GM12878 (cell line): ENCODE results near the gene MOBP. TPM values are rescaled to one million over a fixed set of nuclear protein-coding genes. Genes with fewer than 3 reads are reported as not detected.

Experiments used
- ATAC-seq: fragments of 200-7000 bp; cut with Tn5 transposase; 3 replicates; pipeline ENCODE4 v1.9.1; 2020; ENCODE audit warnings: mild to moderate bottlenecking, moderate library complexity
- BruUV-seq: library from RNA; stranded (reverse); fragments of 400-500 nt; replicated peaks from 2 replicates; lab custom pipeline; 2021; lab: Mats Ljungman, UMichigan
- CTCF ChIA-PET: fragments of 300-600 bp; sonication (Branson Sonifier 250); formaldehyde crosslinking; extraction: SDS; loops from one replicate; lab custom pipeline; 2021; ENCODE audit warnings: inconsistent platforms; lab: Yijun Ruan, JAX
- POLR2A ChIA-PET: fragments of 350-600 bp; formaldehyde crosslinking; extraction: SDS; loops from one replicate; lab custom pipeline; 2021; ENCODE audit warnings: inconsistent platforms; lab: Charles Lee
- RAD21 ChIA-PET: fragments of 300-600 bp; sonication (Branson Sonifier 250); formaldehyde crosslinking; loops from one replicate; lab custom pipeline; 2023; ENCODE audit warnings: antibody characterized with exemption; ENCODE audit not compliant: unreplicated experiment; lab: Charles Lee
- SMC1A ChIA-PET: fragments of 300-600 bp; sonication (Branson Sonifier 250); formaldehyde crosslinking; loops from one replicate; lab custom pipeline; 2023; ENCODE audit not compliant: unreplicated experiment, uncharacterized antibody; lab: Charles Lee
- DNase-seq: peaks from one replicate; pipeline ENCODE4 v3.0.0-alpha.2; 2011; ENCODE audit warnings: low read depth, low spot score
- FAIRE-seq: peaks from 3 replicates; lab custom pipeline; 2011; peaks lifted over from hg19 to GRCh38; lab: Jason Lieb, UNC
- H2AFZ ChIP-seq: 2 replicates; pipeline ENCODE4 v1.6.0; 2011; ENCODE audit warnings: low read depth, low read length, control low read depth; ENCODE audit not compliant: control insufficient read depth
- H3K27ac ChIP-seq: 2 replicates; pipeline ENCODE4 v1.5.1; 2011; ENCODE audit warnings: control low read depth; ENCODE audit not compliant: control insufficient read depth, insufficient read depth
- H3K27me3 ChIP-seq, 2 experiments: replicated peaks in 1 of 2; 2 replicates each; pipeline versions ENCODE4 v1.6.0 to v1.6.1; 2011; ENCODE audit warnings: low read length in 1 of 2; ENCODE audit not compliant: control insufficient read depth in 2 of 2, insufficient read depth in 2 of 2
- H3K36me3 ChIP-seq, 2 experiments: 2 replicates each; pipeline ENCODE4 v1.5.1; 2011; ENCODE audit warnings: low read length in 1 of 2; ENCODE audit not compliant: control insufficient read depth in 2 of 2, insufficient read depth in 2 of 2
- H3K4me1 ChIP-seq: 2 replicates; pipeline ENCODE4 v1.6.1; 2011; ENCODE audit warnings: mild to moderate bottlenecking, low read length, moderate library complexity, mixed read lengths; ENCODE audit not compliant: control insufficient read depth, insufficient read depth
- H3K4me2 ChIP-seq: 2 replicates; pipeline ENCODE4 v1.6.0; 2011; ENCODE audit warnings: control low read depth; ENCODE audit not compliant: control insufficient read depth, insufficient read depth
- H3K4me3 ChIP-seq: fragments of 200-600 bp; sonication (generic); 2 replicates; pipeline ENCODE4 v1.5.1; 2016
- H3K79me2 ChIP-seq: 2 replicates; pipeline ENCODE4 v1.6.0; 2011; ENCODE audit warnings: low read length; ENCODE audit not compliant: control insufficient read depth, insufficient read depth
- H3K9ac ChIP-seq: 2 replicates; pipeline ENCODE4 v1.8.0; 2011; ENCODE audit warnings: low read length, control low read depth, mixed read lengths; ENCODE audit not compliant: control insufficient read depth, insufficient read depth
- H3K9me3 ChIP-seq: replicated peaks from 3 replicates; pipeline ENCODE4 v1.5.1; 2011; ENCODE audit warnings: mild to moderate bottlenecking, low read length; ENCODE audit not compliant: control insufficient read depth, insufficient read depth
- H4K20me1 ChIP-seq: 2 replicates; pipeline ENCODE4 v1.6.0; 2011; ENCODE audit not compliant: control insufficient read depth, insufficient read depth
- E4F1 ChIP-seq: fragments of 450-650 bp; IDR thresholded peaks from 2 replicates; pipeline ENCODE4 v1.6.1; 2018; ENCODE audit warnings: borderline replicate concordance, mild to moderate bottlenecking; ENCODE audit not compliant: partially characterized antibody
- EP300 ChIP-seq, 2 experiments: fragments of 150-350 bp in 1 of 2; IDR thresholded peaks; 2 replicates each; pipeline ENCODE4 v1.6.1; 2011 to 2012; ENCODE audit warnings: low read depth in 2 of 2, low read length in 2 of 2, borderline replicate concordance in 1 of 2, improper control_type of control experiment in 1 of 2, inconsistent platforms in 1 of 2; ENCODE audit not compliant: control insufficient read depth in 1 of 2
- GABPA ChIP-seq: IDR thresholded peaks from 2 replicates; pipeline ENCODE4 v1.6.1; 2014; ENCODE audit warnings: antibody characterized with exemption, low read depth, mild to moderate bottlenecking, inconsistent platforms
- IKZF2 ChIP-seq, 2 experiments: fragments of 450-650 bp; IDR thresholded peaks; 2 replicates each; pipeline ENCODE4 v1.6.1; 2017; ENCODE audit warnings: mild to moderate bottlenecking in 2 of 2, moderate library complexity in 2 of 2
- MYC ChIP-seq: IDR thresholded peaks from 2 replicates; pipeline ENCODE4 v1.6.1; 2011; ENCODE audit warnings: mild to moderate bottlenecking, low read length, moderate library complexity, inconsistent platforms; ENCODE audit not compliant: insufficient read depth, insufficient replicate concordance, insufficient read length, severe bottlenecking
- RAD21 ChIP-seq: IDR thresholded peaks from 2 replicates; pipeline ENCODE4 v1.6.1; 2011; ENCODE audit warnings: mild to moderate bottlenecking, low read depth, low read length, moderate library complexity; ENCODE audit not compliant: insufficient read depth
- RELA ChIP-seq: fragments of 450-650 bp; IDR thresholded peaks from 2 replicates; pipeline ENCODE4 v1.8.0; 2014; ENCODE audit warnings: borderline replicate concordance; ENCODE audit not compliant: partially characterized antibody
- TARDBP ChIP-seq: IDR thresholded peaks from 2 replicates; pipeline ENCODE4 v1.6.1; 2016; ENCODE audit warnings: borderline replicate concordance
- WGBS: methylation state at CpG from one replicate; pipeline ENCODE4 v1.1.6; 2016; ENCODE audit warnings: low lambda C conversion rate; ENCODE audit not compliant: insufficient replicate concordance, insufficient coverage; ENCODE audit errors: missing lambda C conversion rate; 5-methylcytosine and 5-hydroxymethylcytosine counted together
- in situ Hi-C: fragments of 300-500 bp; cut with MboI; formaldehyde crosslinking; loops from 9 replicates; pipeline ENCODE4 v1.14.3; 2018; ENCODE audit warnings: mixed read lengths
- intact Hi-C: fragments of 100-400 bp; cut with micrococcal nuclease; formaldehyde crosslinking; loops from one replicate; pipeline ENCODE4 v1.14.2; 2022; ENCODE audit not compliant: unreplicated experiment
- polyA plus RNA-seq, 11 experiments: library from polyadenylated mRNA; depleted of rRNA in 4 of 11; unstranded in 6 of 11; stranded (reverse) in 5 of 11; fragments of >200 nt; fragmentation: Nextera tagmentation in 4 of 11; fragmentation: Illumina TruSeq in 1 of 11; extraction: Ambion mirVana in 4 of 11; extraction: Trizol in 1 of 11; gene quantifications; 1 replicate in 1 of 11; 2 replicates in 10 of 11; pipeline versions ENCODE4 v1.2.1 to v1.2.3, GENCODE V29; 2011 to 2016; ENCODE audit warnings: inconsistent platforms in 2 of 11, missing spikeins in 2 of 11, low read depth in 1 of 11
- total RNA-seq, 4 experiments: library from RNA; depleted of rRNA in 3 of 4; stranded (reverse); fragments of >200 nt in 3 of 4; fragmentation: Illumina TruSeq in 1 of 4; extraction: Trizol in 1 of 4; gene quantifications; 2 replicates each; pipeline versions ENCODE4 v1.2.1 to v1.2.3, GENCODE V29; 2013 to 2021

MOBP gene
- total and polyA plus RNA-seq, 10 of the 15 experiments (the other 5 are each of a cell fraction or from before 2014, with no cell fraction given) = 0.04 to 0.09 (median 0.08) TPM; not detected in 5

GRCh38 chr3:39454591-39455217, 12.8 kb upstream of the MOBP start:
- no peaks in the 10 kb centered on the region for H3K79me2 ChIP-seq
- in situ Hi-C loops (no loop called here), intact Hi-C loops (no loop called here)
- H3K27me3 ChIP-seq = no peaks in the 10 kb centered on the region; a peak in 2 of 4 replicates
- RAD21 ChIA-PET = no interaction called here
- H3K4me1 ChIP-seq = no peaks in the 10 kb centered on the region
- 16% methylated on average over 3 of the region's 3 CpGs for WGBS
- no peaks in the 10 kb centered on the region for H4K20me1 ChIP-seq
- H3K9me3 ChIP-seq = no peaks in the 10 kb centered on the region
- no peak overlapping the region for H3K4me3 ChIP-seq
- TF ChIP-seq IKZF2 (IDR thresholded peaks at IDR 0.05) (no peak), TARDBP (no peak), MYC (no peak), GABPA (no peak), EP300 (IDR thresholded peaks at IDR 0.05; ENCODE audit: borderline replicate concordance in 1 of 2, control insufficient read depth in 1 of 2, low read depth in 2 of 2, low read length in 2 of 2) (no peak), E4F1 (no peak), RAD21 (no peak), RELA (no peak)
- POLR2A ChIA-PET = no interaction called here
- CTCF ChIA-PET = interaction anchor here (0.7 to 2.0 kb wide), 2 partner anchors 8 to 654 kb away, joined by 3 to 11 read pairs; no protein-coding TSS in a partner anchor
- no peak overlapping the region for H2AFZ ChIP-seq
- H3K4me2 ChIP-seq = no peak overlapping the region
- FAIRE-seq (no peak), ATAC-seq (no peak), DNase-seq (no peak)
- no peak overlapping the region for H3K9ac ChIP-seq
- no TSS peak for BruUV-seq
- no peak overlapping the region for H3K27ac ChIP-seq
- H3K36me3 ChIP-seq = no peaks in the 10 kb centered on the region
- SMC1A ChIA-PET = no interaction called here
